Cerebellar nuclear complex (tissue), 1 donor: ENCODE measurements around the gene EFR3B.
"Not testable (repeated sequence)": the region's sequence is repeated elsewhere in the genome, so short reads cannot be mapped to it uniquely, and the experiment has no call there.

Source experiments
- DNase-seq, 2 experiments: peaks; one replicate each; lab custom pipeline; 2025; lab: John Stamatoyannopoulos, UW

Gene EFR3B

DNA sequence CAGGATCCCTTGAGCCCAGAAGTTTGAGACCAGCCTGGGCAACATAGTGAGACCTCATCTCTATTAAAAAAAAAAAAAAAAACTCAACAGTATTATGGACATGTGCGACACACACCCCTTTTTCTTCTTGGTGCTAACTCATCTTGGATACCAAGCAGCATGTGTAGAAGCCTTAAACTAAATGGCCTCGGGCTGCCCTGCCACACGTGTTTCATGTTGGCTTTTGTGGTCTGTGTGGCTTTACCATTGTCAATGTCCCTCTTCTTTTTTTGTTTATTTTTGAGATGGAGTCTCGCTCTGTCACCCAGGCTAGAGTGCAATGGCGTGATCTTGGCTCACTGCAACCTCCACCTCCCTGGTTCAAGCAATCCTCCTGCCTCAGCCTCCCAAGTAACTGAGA lies 109.1 kb downstream of the EFR3B start:
- DNase-seq: not testable (repeated sequence)

DNA sequence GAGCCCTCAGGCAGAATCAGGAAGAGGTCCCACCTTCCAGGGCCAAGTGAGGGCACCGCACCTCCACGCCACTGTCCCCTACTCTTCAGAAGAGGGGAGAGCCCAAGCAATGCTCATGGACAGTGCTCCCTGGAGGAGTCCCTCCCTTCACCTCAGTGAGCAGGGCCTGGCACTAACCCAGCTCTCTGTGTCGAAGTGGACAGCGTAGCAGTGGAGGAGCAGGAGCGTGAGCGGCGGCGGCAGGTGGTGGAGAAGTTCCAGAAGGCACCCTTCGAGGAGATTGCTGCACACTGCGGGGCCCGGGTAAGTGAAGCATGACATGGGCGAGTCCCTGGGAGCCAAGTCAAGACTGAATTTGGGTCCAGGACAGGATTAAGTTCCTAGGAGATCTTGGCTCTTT lies 109.8 kb downstream of the EFR3B start:
- no peak for DNase-seq

GRCh38 chr2:25155401-25155800 lies 113.5 kb downstream of the EFR3B start:
- DNase-seq: no peak

DNA sequence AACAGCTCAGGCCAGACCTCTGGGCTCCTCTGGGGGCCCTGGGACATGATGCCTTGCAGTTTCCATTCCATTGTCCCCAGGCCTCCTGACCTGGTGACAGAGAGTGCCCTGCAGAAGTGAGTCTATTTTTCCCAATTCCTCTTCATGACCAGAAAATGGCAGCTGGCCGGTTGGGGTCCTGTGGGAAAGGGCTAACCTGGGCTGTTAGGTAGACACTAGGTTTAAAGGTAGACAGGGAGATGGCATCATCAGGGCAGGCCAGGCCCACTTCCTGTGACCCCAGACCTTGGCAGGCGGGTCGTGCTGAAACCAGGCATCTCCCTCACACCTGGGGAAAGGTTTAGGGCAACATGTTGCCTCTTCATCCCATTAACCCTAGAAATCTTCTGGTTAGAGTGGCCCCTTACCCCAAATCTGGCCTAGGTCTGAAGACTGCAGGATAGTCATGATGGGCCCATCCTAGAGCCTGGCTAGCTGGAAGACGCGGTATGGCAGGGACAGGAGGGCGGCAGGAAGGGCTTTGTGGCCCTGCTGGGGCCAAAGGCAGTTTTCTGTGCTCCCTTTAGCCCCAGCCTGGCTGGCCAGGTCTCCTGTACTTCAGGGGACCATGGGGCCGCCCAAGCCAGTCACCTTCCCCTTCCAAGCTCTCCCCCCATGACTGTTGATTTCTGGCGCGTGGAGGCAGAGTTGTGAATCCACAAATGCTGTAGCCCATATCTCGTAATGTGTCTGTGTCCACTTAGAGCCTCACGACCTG lies 116.4 kb downstream of the EFR3B start:
- no peak for DNase-seq

DNA sequence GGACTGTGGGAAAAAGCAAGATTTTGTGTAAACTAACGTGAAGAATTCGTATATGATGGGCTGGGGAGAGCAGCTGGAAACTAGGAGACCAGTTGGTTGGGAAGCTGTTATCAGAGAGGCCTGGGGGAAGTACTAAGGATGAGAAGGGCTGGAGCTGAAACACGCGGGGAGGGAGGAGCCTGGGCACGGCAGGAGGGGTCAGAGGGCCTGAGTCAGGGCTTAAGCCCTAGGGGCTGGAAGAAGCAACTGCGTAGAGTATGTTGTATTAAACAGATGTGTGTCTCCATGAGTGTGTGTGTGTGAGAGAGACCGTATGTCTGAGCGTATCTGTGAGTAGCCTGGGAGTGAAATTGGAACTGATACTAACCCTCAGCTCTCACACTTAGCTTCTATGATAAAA lies 118.1 kb downstream of the EFR3B start:
- DNase-seq: no peak

GRCh38 chr2:25160376-25160775 lies 118.5 kb downstream of the EFR3B start:
- DNase-seq: no peak

DNA sequence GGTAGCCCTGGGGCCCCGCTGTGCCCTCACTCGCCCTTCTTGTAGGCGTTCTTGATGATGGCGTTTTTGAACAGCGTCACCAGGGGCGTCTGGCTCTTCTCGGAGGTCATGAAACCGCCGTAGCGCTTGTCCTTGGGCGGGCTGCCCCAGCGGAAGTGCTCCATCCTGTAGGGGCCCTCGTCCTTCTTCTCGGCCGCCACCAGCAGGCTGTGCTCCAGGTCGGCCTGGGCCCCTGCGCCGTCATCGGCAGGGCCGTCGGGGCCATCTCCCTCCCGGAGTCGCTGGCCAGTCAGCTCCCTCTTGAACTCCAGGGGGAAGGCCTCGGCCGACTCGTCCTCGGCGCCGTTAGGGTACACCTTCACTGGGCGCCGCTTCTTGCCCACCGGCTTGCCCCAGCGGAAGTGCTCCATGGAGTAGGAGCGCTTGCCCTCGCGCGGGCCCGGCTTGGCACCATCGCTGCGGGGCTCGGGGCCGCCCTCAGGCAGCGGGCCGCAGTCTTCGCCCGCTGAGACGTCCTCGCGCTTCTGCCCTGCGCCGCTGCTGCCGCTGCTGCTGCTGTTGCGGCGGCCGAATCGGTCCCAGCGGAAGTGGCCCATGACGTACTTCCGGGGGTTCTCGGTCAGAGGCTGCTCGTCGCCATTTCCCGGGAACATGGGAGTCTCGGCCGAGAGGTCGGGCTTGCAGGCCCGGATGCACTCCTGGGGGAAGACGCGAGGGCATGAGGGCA lies 119.3 kb downstream of the EFR3B start:
- no peak for DNase-seq

- not testable (repeated sequence) for DNase-seq
Observed at GRCh38 chr2:25162061-25162460, 120.2 kb downstream of the EFR3B start.

DNA sequence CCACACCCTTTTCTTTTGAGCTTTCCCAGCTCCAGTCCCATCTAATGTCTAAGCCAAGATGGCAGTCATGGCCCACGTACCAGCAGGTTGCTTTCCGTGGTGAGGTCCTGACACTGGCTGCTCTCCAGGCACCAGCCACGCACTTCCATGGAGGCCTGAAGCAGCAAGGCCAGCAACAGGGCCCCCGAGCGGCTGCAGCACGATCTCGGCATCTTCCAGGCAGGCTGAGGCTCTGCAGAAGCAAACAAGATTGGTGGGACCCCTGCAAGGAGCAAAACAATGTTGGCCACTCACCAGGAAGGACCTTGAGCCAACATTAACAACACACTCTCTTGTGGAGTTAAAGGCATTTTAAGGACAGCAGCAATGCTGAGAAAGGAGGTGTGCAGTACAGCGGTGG lies 122.7 kb downstream of the EFR3B start:
- no peak for DNase-seq

DNA sequence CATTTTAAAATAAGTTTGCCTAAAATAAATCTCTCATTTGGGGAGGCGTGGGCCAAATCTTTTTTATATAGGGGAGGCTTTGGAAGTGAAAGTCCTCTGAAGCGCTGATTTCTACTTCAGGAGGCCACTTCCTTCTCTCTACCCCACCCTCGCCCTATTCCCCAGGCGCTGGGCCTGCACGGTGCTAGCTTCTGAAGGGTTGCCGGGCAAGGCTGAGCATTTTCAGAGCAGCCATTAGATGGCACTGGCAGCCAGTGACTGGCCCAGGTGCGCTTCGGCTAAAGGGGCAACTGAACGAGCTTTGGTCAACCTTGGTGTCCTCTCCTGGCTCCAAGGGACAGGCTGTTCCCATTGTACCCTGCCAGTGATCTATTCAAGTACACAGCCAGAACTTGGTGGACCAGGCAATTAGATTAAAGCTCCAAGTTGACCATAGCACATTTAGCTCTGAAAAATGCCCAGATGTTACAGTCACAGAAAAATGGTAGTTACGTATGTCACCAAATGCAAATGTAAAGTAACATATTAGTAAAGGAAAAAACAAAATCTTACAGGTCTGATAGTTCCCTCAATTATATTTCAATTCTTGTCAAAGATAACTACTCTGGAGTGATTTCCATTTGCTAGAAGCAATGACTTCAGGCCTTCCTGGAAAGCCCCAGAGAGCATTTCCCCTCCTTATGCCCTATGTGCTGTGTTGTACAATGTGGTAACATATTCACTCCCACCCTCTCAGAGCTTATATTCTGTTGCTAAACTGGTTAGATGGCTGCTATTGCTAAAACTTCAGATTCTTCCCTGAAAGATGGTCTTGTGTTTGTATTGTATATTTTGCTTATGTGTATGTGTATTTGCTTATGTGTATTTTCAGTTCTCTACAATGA lies 124.4 kb downstream of the EFR3B start:
- DNase-seq: no peak

DNA sequence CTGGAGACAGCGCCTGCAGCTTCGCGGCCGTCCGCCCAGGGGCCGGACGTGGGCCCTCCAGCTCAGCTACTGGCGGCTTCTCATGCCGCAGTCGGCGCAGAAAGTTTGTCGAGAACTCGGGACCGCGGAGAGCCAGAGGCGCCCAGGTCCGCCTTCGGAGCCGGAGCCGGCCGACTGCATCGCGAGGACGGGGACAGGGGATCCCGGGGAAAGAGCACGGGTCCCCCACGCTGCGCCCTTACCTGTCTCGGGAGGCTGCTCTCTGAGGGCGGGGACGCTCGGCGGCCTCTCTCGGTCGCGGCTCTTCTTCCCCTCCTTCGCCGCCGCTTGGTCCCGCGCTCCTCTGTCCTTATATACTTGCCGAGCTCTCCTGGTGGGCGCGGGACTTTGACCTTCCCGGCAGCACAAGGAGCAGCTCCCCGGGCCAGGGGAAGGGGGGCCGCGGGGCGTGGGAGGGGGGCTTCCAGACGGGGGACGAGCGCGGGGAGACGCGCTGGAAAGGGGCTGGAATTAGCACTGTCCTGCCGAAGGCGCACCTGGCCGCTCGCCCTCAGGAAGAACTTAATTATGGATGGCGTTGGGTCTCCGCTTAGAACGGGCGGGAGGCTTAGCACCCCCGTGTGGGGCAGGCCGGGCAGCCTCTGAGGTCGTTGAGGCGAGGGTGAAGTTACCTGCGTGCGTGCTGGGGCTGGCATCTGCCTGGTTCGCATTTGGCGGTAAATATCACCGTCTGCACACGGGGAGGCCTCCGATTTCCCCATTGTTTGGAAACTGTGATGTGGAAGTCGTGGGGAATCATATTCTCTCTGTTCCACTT lies 126.6 kb downstream of the EFR3B start, which contains the start of gene POMC:
TSS of gene POMC (minus strand) at position 325 of the 817 bp plus-strand sequence. CDS start 3,808 bp downstream, outside the sequence.
- no peak for DNase-seq

DNA sequence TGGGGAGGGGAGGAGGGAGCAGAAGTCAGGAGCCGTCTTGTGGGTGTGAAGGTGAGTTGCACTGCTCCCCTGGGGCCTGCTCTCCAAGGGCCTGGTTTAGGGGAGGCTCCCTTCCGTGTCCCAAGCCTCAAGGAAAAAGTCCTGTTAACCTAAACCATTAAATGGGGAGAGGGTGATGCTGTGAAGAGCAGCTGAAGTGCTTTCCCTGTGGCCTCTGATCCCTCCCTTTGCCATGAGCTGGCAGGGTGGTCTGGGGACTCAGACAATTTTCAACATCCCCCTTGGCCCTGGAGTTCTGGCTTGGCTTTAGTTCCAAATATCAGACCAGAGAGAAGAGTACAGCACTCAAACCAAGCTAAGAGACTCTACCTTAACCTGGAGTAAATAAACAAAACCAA lies 127.2 kb downstream of the EFR3B start:
- no peak for DNase-seq

DNA sequence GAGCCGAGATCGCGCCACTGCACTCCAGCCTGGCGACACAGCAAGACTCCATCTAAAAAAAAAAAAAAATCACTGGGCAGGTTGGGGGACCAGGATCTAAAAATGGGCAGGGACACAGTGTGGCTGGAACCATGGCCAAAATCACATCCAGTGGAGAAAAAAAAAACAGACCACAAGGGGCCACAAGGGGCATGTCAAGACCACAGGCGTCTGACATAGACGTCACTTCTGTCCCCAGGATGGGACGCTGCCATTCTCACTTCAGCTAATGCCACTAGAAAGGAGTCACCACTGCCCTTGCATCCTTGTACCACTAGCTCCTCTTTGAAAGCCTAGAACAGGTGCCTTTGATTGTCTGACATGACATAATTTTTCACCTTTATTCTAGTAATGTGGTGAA lies 129.0 kb downstream of the EFR3B start:
- no peak for DNase-seq

- no peak for DNase-seq
Observed at GRCh38 chr2:25173719-25174118, 131.8 kb downstream of the EFR3B start.

DNA sequence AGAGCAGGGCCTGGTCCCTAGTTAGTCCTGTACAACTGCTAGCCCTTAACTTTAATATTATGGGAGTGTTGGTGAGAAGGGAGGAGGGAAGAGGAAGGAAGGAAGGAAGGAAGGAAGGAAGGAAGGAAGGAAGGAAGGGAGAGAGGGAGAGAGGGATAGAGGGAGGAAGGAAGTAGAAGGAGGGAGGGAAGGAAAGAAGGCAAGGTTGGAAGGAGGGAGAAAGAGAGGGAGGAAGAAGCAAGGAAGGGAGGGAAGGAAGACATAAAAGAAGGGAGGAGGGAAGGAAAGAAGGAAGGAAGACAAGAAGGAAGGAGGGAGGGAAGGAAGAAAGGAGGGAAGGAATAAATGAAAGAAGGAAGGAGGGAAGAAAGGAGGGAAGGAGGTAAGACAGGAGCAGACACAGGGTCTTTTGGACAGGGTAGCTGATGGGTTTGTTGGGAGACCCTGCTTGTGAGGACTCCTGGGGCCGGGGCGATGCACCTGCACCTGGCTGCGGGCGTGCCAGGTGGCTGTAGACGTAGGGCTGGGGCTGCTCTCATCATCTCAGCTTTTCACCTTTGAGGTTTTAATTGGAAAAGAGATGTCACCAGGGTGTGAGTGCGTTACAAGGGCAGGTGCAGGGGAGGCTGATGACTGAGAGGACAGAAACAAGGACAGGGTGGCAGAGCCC lies 132.5 kb downstream of the EFR3B start:
- DNase-seq: no peak

DNA sequence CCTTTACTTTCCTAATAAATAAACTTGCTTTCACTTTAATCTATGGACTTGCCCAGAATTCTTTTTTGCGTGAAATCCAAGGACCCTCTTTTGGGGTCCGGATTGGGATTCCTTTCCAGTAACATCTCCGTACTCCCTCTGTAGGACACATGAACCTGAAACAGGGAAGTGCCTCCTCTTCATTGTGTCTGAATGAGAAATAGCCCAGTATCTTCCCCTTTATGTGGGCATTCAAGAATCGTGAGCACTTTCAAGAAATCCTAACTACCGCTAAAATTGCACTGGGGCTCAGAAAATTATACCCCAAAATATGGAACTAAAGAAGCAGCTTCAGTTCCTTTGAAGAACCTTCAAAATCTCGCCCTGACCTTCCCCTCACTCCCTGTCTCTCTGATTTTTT lies 134.3 kb downstream of the EFR3B start:
- DNase-seq: no peak

DNA sequence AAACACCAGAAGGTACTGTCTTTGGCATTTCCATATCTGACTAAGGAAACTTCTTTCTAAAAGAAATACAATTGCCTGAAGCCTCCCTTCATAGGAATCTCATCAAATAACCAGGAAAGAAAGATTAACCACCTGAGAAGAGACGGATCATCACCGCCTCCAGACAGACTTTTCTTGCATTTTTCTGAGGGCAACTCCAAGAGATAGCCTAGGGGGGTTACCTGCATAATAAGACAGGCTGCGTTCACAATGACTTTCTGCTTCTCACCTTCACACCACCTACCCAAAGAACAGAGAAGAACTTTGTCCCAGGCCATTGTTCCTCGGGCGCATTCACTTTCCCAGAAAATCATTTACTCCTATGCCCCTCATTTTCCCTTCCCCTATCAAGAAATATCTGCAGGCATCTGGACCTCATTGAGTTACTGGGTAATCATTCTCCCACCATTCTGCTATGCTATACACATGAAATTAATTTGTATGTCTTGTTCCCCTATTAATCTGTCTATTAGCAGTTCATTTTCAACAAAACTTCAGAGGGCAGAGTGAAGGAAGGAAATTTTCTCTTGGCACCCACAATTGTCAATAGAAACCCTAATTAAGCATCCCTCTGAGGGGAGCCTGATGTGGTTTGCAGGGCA lies 134.8 kb downstream of the EFR3B start:
- DNase-seq: no peak

DNA sequence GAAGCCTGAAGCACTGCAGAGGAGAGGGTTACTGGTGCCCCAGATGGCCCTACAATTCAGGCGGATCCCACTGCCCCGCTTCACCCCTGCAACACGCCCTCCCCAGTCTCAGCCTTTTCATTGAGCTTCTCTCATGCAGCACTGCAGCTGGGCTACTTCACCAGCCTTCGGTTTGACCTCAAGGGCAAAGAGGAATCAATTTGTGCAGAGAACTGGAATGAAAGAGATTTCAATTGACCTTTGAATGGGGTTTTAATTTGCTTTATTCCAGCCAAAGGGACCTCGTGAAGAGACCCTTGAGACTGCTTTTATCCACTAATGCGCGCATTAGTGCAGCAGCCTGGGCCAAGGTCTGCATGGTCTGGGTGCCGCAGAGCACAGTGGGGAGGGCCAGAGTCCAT lies 135.3 kb downstream of the EFR3B start:
- DNase-seq: no peak

DNA sequence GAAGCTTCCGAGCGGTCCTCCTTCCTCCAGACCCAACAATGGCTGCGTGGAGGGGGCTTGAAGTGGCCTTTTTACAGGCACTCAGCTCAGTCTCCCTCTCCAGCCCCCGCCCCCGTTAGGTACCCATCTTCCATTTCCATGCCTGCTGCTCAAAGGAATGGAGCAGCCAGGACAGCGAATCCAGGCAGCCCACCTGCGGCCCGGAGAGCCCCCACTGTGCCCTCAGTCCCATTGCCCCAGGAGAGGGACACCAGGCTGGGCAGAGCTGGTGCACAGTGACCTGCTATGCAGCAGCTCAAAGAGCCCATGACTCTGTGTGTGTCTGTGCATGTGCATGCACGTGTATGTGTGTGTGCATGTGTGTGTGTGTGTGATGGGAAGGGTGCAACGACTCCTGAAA lies 137.1 kb downstream of the EFR3B start:
- DNase-seq: no peak

DNA sequence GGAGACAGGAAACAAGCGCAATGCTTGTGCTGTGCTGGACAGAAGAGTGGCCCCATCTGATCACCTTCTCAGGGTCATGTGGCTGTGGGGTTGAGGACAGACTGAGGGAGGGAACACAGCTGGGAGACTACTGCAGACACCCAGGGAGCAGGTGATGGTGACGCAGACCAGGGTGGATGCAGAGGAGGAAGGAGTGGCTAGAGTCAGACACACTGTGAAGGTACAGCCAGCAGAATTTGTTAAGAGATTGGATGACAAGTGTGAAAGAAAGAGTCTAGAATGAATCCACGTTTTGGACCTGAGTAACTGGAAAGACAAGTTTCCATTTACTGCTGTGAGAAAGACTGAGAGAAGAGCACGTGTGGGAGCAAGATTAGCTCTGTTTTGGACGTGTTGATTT lies 142.4 kb downstream of the EFR3B start:
- no peak for DNase-seq
